PC-3 (cell line): Measurements from ENCODE around the gene PIGT.

ENCODE experiments used
- EZH2 ChIP-seq: fragments of 300-600 bp; sonication (generic); IDR thresholded peaks from one replicate; pipeline ENCODE4 v1.6.1; 2017; ENCODE audit warnings: antibody characterized with exemption, mild to moderate bottlenecking, low read length; ENCODE audit not compliant: unreplicated experiment
- TF ChIP-seq, protein P1 (sequence below): fragments of 300-600 bp; sonication (generic); conservative IDR thresholded peaks from 2 replicates; pipeline ENCODE4 v1.5.1; 2017; ENCODE audit warnings: antibody characterized with exemption, low read depth, mild to moderate bottlenecking, low read length

DNA sequence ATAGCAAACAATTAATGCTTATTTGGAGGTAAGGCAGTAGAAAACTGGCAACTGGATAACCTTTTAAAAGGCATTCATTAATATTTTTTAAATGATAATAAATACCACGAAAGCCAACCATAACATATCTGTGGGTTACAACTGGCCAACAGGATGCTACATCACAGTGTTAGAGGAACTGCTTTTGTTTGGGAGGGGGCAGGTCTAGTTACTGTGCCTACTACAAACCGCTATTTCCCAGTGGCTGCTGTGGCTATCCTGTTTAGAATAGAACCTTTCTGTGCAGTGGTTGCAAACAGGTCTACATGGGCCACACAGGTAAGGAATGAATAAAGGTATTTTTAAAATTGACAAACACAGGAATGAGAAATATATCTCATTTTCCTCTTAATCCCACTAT, 976 bp downstream of the PIGT start:
- TF ChIP-seq, protein P1, sequence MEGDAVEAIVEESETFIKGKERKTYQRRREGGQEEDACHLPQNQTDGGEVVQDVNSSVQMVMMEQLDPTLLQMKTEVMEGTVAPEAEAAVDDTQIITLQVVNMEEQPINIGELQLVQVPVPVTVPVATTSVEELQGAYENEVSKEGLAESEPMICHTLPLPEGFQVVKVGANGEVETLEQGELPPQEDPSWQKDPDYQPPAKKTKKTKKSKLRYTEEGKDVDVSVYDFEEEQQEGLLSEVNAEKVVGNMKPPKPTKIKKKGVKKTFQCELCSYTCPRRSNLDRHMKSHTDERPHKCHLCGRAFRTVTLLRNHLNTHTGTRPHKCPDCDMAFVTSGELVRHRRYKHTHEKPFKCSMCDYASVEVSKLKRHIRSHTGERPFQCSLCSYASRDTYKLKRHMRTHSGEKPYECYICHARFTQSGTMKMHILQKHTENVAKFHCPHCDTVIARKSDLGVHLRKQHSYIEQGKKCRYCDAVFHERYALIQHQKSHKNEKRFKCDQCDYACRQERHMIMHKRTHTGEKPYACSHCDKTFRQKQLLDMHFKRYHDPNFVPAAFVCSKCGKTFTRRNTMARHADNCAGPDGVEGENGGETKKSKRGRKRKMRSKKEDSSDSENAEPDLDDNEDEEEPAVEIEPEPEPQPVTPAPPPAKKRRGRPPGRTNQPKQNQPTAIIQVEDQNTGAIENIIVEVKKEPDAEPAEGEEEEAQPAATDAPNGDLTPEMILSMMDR, result no peak
- TF ChIP-seq EZH2, result no peak
